GM18517 (cell line): ENCODE results near the gene ARPP21.
"Not testable (repeated sequence)": the region's sequence is repeated elsewhere in the genome, so short reads cannot be mapped to it uniquely, and the experiment has no call there.

Experiments
- ATAC-seq: cut with Tn5 transposase; IDR thresholded peaks from one replicate; pipeline ENCODE4 v1.9.1; 2021; ENCODE audit warnings: mild to moderate bottlenecking, moderate library complexity; ENCODE audit not compliant: unreplicated experiment

ARPP21 gene

DNA sequence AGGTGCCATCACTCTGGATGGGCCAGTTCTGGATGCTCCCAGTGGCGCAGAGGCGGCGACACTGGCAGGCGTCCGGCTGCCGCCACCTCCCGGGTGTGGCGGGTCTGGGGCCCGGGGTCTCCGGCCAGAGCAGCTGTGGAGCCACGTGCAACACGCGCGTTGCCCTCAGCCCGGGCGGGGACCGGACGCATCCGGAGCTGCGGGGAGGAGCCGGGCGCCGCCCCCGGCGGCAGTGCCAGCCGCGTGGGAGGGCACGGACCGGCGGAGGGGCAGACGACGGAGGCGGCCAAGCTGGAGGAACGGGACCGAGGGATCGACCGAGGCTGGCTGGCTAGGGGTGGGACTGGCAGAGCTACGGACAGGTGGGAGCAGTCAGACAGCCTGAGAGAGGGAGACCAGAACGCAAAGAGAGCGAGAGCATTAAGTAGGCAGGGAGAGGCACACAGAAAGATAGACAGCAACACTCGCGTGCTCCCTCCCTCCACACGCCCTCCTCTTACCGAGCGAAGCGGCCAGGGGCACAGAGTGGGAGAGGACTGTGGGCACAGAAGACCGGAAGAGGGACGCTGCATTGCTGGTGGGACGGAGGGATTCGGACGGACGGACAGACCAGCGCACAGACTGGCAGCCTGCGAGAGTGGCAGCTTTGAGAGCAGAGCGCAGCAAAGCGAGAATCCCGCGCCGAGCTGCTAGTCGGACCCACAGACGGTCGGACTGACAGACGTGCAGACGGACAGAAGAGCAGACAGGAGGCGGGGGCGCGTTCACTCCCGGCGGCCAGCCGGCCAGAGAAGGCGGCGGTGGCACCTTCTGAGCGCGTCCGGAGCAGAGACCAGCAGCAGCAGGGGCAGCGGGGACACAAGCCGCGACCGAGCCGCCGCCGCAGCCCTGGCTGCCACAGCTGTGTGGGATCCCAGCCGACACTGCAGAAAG lies at the start of gene ARPP21:
ARPP21 (plus strand) TSS at position 272 of the 933 bp plus-strand sequence. CDS start 42,227 bp downstream, outside the sequence.
- no peak for ATAC-seq

DNA sequence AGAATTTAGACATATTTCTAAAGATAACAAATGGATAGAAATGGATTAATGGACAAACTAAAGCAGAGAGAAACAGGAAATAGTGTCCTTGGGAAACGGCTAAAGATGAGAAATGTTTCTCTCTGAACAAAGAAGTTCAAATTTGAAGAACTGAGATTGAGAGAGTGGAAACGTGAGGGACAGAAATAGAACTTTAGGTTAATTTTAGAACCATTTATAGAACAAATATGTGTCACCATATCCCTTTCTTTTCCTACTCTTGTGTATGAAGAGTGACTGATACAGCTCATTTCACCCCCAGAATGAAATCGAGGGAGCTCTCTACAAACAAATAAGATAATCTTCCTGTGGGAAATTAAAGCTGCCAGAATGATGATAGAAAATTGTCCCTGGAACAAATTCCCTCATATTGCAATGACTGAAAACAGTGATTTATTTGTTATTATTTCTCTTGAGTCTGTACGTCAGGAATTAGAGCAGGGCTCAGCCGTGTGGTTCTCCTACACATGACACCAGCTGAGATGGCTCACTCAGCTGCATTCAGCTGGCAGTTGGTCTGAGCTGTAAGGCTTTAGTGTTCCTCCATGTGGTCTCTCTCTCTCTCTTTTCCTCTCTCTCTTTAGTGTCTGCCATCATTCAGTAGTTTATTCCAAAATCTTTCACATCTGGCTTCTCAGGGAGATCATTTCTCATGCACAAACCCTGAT lies 46.6 kb upstream of the ARPP21 start:
- no peak for ATAC-seq

DNA sequence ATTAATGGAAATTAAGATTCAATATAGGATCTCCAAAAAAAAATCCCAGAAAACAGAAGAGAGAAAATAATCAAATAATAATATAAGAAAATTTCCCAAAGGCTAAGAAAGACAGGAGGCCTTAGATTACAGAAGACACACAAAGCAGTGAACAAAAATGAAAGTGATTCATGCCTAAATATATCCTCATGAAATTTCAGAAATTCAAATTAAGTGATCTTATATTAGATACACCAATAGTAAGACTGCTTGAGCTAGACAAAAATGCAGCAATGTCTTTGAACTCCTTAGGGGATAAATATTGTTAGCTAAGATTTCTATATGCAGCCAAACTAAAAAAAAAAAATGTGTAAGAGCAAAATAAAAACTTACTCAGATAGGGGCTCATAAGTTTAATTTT lies 44.6 kb upstream of the ARPP21 start:
- peak; percentile 52 for ATAC-seq

DNA sequence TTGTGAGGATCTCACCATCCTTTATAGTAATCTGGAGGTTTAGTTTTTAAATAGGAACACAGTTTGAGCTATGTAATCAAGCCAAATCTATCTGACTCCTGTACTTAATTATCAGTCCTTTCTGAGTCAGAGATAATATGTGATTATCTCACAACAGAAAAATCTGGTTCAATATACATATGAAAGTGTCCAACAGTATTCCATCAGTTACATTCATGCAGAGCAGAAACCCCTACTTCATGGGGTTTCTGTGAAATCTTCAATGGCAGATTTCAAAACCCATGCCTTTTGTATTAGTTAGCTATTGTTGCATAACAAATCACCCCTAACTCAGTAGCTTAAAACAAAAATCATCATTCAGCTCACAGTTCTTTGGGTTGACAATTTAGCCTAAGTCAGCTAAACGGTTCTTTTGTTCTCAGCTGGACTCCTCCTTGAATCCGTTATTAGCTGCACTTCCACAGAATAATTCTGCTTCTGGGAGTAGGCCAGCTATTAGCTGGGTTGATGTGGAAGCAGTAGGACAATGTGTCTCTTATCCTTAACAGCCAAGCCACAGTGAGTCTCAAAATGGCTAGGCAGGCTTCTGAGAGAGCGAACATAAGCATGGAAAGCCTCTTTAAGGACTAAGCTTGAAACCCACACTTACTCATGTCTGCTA lies 42.9 kb upstream of the ARPP21 start:
- ATAC-seq = no peak

DNA sequence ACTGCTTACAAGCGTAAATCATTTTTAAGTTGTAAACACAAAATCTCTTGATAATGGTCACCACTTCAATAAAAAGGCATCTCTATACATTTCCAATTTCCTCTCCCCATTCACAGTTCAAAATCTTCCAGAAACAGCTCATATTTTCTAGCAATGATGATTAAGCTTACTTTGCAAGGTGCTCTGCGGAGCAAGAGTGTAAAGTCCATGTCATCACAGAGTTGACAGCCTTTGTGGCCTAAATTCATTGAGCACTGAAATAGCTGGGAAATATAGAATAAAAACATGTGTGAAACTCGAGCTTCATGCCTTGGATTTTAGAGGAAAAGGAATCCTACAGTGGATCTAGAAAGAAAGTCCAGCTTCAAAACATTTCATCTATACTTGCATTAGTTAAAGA lies 41.8 kb upstream of the ARPP21 start:
- ATAC-seq = no peak

DNA sequence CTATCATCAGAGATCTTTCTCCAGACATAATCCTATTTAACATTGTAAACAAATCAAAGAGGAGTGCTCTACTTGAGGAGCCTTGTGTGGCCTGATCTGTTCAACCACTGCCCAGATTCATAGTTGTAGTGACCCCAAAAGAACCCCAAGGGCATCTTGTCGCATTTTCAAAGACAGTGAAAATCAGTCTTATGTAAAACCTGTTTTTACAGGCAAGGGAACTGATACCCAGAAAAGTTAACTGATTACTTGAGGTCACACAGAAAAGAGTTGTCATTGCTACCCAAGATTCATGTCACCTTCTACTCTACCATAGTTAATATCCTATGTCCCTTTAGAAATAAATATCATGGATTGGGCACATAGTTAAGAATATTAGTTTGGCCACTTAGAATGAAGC lies 40.5 kb upstream of the ARPP21 start:
- no peak for ATAC-seq

DNA sequence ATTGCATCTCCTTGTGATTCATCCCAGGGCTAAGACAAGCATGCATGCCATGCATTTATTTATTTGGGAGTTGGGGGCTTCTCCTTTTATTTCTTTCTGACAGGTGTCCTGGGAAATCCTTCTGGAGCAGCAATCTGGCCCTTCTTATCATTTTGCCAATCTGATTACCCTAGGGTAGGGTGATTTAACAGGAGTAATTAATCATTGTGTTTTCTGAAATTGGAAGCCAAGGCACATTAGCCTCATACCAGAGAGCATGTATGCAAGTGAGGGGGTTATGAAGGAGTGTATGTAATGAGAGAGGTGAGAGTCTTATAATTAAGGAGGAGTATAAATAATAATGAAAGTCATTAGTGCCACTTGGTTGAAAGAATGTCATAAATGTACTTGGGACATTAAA lies 37.4 kb upstream of the ARPP21 start:
- no peak for ATAC-seq

DNA sequence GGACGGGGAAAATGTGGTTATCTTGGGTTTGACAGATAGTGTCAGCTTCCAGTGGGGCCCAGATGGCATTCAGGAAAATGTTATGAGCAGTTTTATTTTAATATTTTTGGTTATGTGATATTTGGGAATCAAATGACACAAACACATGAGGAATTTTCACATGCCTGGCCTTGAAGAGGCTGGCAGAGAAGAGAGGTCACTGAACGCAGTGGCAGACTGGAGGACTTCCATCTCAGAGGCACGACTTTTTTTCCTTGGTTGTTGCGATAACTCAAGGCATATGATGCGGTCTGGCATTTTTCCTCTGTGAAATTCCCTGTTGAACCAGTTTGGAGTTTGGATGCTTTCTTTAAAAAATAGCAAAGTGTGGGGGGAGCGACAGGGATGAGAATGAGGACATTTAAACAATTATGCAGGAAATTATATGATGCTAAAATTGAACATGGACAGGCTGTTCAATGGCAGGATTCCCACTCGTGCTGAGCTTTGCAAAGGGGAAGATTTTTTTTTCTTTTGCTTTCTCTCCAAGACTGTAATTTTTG lies 36.9 kb upstream of the ARPP21 start:
- ATAC-seq = no peak

DNA sequence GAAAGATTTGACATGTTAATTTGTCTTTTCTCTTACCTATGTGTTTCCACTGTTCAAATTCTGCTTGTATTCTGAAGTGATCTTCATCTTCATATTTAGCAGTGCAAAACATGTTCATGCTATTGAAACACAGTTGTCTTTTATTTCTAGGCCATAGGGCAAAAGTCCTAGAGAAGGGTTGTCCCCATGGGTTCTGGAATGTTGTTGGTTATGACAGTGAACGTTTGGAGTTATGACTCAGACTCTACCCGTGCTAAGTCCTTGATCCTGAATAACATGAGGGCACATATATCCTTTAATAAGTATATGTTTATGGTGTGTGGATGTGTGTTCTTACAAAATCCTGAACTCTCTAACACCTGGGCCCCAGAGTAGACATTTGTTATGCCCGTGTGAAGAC lies 23.0 kb upstream of the ARPP21 start:
- ATAC-seq = no peak

DNA sequence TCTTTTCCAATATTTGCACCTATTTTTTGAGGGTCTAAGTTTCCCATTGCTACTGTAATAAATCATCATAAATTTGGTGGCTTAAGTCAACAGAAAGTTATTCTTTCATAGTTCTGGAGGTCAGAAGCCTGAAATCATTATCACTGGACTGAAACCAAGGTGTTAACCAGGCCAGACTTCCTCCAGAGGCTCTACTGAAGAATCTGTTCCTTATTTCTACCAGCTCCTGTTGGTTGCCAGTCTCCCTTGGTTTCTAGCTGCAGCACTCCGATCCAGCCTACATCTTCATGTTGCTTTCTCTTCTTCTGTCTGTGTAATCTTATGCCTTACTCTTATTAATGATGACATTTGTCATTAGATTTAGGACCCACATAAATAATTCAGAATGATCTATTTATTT lies 22.0 kb upstream of the ARPP21 start:
- ATAC-seq = no peak

DNA sequence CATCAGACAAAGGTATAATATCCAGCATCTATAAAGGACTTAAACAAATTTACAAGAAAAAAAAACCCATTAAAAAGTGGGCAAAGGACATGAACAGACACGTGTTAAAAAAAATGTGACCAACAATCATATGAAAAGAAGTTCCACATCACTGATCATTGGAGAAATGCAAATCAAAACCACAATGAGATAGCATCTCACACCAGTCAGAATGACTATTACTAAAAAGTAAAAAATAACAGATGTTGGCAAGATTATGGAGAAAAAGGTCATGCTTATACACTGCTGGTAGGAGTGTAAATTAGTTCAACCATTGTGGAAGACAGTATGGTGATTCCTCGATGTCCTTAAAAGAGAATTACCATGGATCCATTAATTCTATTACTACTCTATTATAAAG lies 19.1 kb upstream of the ARPP21 start:
- ATAC-seq = not testable (repeated sequence)

DNA sequence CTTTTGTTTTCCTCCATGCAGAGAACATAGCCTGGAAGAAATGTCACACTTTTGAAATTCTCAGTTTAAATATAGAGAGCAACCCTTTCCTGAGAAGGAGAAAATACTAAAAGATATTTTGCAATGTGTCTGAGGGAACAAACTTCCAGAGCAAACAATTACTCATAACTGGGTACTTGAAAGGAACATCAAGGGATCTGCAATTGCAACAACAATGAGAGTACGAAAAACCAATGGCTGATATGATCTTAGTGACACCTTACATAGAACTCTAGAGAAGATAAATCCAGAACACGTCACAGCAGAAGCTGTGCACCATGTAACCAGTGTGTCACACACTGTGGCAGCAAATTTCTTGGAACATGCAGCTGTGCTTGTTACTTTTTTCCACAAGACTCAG lies 14.6 kb upstream of the ARPP21 start:
- ATAC-seq = no peak

DNA sequence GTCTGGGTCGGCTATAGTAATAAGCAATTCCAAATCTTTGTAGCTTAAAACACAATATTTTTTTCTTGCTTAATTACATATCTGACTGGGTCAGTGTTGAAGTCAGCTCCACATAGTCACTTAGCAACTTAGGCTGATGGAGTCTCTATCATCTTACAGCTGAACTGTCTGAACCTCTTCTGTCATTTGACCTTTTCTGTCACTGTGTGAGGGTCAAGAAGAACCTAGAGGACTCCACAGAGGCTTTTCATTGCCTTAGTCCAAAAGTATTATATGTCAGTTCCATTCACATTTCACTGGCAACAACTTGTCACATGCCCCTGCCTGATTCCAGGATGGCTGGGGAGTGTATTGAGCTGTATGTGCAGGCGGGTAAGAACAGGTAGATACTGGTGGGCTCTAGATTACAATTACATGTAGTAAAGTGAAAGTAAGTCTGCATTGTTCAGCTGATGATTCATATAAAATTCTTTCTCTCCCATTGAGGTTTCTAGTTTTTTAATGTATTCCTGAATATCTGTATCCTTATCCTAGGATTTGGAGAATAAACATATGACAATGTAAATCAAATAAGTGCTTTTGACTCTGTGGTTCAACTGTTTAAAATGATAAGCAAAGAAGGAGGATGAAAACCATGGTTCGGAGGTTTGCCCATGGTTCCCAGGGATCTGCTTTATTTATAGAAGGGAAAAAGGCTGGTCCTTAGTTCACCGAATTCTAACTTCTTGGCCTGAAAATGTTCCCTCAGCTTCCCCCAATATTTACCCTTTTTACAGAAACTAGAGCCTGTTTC lies 5.8 kb upstream of the ARPP21 start:
- no peak for ATAC-seq

DNA sequence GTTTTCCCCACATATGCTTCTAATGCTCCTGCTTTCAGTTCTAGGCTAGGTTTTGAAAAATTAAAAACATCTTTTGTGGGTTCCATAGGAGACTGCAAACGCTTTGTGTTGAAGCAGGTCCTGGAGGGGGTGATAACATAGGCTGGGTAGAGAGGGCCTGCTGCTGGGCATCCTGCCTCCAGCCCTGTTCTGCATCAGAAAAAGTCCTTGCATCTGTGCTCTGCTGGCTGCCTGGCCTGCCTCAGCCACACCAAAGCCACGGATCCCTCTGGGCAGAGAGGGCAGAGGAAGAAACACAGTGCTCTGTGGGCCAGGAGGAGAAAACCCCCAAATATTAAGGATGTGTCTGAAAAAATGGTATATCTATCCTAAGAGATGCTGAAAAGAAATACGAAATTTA lies 3.9 kb upstream of the ARPP21 start:
- no peak for ATAC-seq

DNA sequence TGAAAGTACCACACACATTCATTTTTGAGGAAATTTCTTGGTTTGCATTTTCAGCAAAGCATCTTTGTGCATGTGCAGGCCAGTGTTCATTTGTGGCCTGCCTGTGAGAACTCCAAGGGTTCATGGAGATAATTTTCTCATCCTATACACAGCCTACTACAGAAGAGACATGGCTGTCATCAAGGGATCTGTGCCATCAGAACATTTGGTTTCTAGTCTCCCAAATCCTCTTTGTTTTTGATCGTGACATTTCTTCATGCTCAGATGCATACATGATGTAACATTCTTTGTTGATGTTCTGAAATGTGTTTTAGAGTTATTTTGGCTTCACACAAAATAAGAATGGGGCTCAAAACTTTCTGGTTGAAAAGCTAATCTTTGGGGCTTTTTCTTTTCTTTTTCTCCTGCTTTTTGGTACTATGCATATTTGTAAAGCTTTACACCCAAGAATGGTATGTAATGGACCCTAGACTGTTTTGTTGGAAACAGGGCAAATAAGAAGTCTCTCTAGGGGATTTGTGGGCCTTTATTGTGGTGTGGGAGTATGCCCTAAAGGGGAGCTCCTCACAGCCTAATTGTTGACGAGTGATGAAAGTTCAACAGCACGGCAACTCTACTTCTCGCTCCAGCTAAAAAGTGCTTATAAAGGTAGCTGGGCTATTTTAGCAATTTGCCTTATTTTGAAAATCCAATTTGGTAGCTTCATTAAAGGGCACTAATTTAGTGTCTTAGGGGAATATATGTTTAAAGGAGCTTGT lies 3.2 kb upstream of the ARPP21 start:
- ATAC-seq = no peak

DNA sequence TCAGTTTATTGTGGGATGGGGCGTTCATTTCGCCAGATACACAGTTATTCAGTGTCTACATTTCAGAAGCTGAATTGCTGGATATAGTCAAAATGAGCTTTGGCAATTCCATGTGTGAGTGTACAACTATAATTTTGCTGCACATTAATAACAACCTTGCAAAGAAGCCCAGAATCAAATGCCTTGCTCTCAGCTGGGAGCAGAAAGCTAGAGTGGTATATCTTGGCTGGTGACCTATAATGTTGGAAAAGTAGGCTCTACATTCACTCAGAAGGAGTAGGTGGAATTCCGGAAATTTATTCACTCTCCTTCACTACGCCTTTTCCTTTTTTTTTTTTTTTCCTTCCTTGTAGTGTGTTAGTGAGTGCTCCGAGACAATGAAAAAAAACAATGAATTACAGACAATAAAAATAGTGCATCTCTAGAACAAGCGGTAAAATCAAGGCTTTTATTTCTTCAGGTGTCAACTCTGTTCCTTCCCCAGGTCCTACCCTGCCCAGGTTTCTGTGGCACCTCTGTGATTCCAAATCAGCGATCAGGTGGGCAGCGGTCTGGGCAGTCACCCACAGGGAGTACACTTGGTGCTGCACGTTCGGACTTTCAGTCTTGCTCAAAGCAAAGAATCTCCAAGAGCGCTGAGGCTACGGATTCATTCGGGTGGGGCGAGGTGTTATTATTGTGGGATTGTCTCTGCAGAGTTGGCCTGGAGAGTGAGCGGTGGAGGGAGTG lies 910 bp upstream of the ARPP21 start:
- ATAC-seq = no peak

DNA sequence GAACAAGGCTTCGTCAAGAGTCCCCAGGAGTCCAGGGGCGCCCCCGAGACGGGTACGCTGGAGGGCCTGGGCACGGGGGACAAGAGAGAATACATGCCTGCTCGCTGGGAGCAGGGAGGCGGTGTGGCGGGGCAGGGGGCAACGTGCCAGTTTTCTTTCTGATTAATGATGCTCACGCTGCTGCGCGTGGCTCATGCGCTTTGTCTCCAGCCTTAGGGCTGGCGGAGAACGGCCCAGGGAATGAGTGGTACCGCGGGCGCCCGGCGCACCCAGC lies 408 bp upstream of the ARPP21 start:
- no peak for ATAC-seq

DNA sequence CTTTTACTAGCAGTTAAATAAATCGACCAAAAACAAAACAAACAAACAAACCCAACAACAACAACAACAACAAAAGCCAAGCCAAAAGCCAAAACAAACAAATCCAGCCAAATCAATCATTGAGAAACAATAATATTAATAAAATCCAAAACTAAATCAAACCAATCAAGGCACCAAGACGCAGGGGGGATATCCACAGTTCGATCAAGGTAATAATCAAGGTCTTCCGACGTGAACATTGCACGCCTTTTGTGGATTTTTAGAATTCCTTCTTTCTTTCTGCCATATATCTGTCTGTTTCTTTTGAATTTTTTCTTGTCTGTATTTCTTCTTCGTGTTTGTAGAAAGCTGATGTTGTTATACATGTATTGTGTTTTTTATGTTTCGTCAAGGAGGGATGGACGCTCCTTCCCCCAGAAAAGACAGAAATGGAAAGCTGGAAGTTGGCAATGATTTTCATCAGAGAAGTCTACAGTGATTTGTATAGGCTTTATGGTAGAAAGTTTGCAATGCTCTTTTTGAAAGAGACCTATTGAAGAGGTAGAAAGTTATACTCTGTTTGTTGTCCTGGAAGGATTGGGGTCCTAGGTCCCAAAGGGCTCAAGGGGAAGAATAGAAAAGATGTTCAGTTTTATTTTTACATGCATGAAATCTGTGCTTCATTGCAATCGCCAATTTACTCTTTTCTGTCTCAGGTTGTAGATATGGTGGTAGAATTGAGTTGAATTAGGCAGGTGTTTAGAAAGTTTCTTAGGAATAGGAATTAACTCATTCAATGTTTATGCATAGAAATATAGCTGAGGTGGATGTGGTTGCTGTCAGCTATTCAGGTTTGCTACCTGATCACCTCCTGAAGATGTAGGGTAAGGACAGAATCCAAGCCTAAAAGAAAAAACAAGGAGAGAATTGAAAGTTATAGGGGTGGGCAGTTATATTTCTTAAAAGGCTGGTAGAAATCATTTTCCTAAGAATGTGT lies 1.2 kb downstream of the ARPP21 start:
- no peak for ATAC-seq
